HL-60 (cell line): ENCODE measurements around the gene FAM222B.
"Not testable (repeated sequence)": the region's sequence is repeated elsewhere in the genome, so short reads cannot be mapped to it uniquely, and the experiment has no call there.

Experiments used
- DNase-seq, 2 experiments: peaks; one replicate each; pipeline ENCODE4 v3.0.0-alpha.2; 2010 to 2020; ENCODE audit warnings: low read depth in 1 of 2, low spot score in 1 of 2
- H3K27ac ChIP-seq: fragments of 250-450 bp; sonication (Bioruptor Pico); replicated peaks from 2 replicates; pipeline ENCODE4 v1.5.1; 2020; ENCODE audit warnings: mild to moderate bottlenecking, moderate library complexity
- H3K27me3 ChIP-seq: fragments of 250-450 bp; sonication (Bioruptor Pico); 2 replicates; pipeline ENCODE4 v1.5.1; 2021; ENCODE audit warnings: mild to moderate bottlenecking, moderate library complexity; ENCODE audit not compliant: insufficient read depth, poor library complexity, severe bottlenecking
- H3K4me3 ChIP-seq: replicated peaks from 2 replicates; pipeline ENCODE4 v1.5.1; 2011; ENCODE audit warnings: mild to moderate bottlenecking, control low read depth, low read length; ENCODE audit not compliant: insufficient read depth
- CTCF ChIP-seq: IDR thresholded peaks from one replicate; pipeline ENCODE4 v1.5.1; 2011; ENCODE audit warnings: low read length, control low read depth, inconsistent platforms; ENCODE audit not compliant: insufficient read depth
- GABPA ChIP-seq: IDR thresholded peaks from 2 replicates; pipeline ENCODE4 v1.6.1; 2012; ENCODE audit warnings: low read depth
- POLR2AphosphoS5 ChIP-seq: IDR thresholded peaks from 2 replicates; pipeline ENCODE4 v1.6.1; 2012; ENCODE audit warnings: low read depth
- REST ChIP-seq: IDR thresholded peaks from 2 replicates; pipeline ENCODE4 v1.6.1; 2012; ENCODE audit warnings: low read depth; ENCODE audit not compliant: insufficient replicate concordance
- SPI1 ChIP-seq: IDR thresholded peaks from 2 replicates; pipeline ENCODE4 v1.6.1; 2012; ENCODE audit warnings: low read depth, mild to moderate bottlenecking, borderline replicate concordance

The FAM222B gene

GRCh38 chr17:28792877-28793661, 49.5 kb downstream of the FAM222B start:
- H3K27me3 ChIP-seq, result no peaks in the 10 kb centered on the region
- no peak for TF ChIP-seq REST
- TF ChIP-seq SPI1, result peak; percentile 20; the same call in 1 of the 2 replicates
- peak in 1 of 2 experiments; percentile 62 for DNase-seq
- H3K4me3 ChIP-seq, result no peak overlapping the region
- H3K27ac ChIP-seq, result peak overlapping the region; percentile 19; the same call in 1 of the 2 replicates

- TF ChIP-seq REST, result no peak
- no peak for TF ChIP-seq GABPA
- peak in 1 of 2 experiments; percentile 69 for DNase-seq
- peak overlapping the region; percentile 66 for H3K27ac ChIP-seq
- no peaks in the 10 kb centered on the region for H3K27me3 ChIP-seq
- H3K4me3 ChIP-seq, result no peak overlapping the region
Measured at GRCh38 chr17:28788100-28788499, 54.5 kb downstream of the FAM222B start.

- no peak for DNase-seq
- no peaks in the 10 kb centered on the region for H3K27me3 ChIP-seq
- no peak for TF ChIP-seq POLR2AphosphoS5
- TF ChIP-seq REST, result no peak
- no peak for TF ChIP-seq GABPA
- no peak for TF ChIP-seq CTCF
- TF ChIP-seq SPI1, result no peak
- H3K4me3 ChIP-seq, result no peak overlapping the region
- H3K27ac ChIP-seq, result no peak overlapping the region
Measured at GRCh38 chr17:28783161-28783560, 59.4 kb downstream of the FAM222B start.

- H3K27me3 ChIP-seq, DNase-seq, H3K4me3 ChIP-seq, H3K27ac ChIP-seq: not testable (repeated sequence)
Measured at GRCh38 chr17:28779601-28780000, 63.0 kb downstream of the FAM222B start.

- no peak for DNase-seq
- no peaks in the 10 kb centered on the region for H3K27me3 ChIP-seq
- TF ChIP-seq POLR2AphosphoS5 (no peak), SPI1 (no peak), CTCF (no peak), GABPA (no peak), REST (no peak)
- no peak overlapping the region for H3K27ac ChIP-seq
- no peak overlapping the region for H3K4me3 ChIP-seq
Measured at GRCh38 chr17:28777178-28777577, 65.4 kb downstream of the FAM222B start.
